Activated CD8-positive, alpha-beta T cell treated with anti-CD3 and anti-CD28 coated beads for 36 hours (primary cell): ENCODE data around the gene UCMA. TPM values are rescaled to one million over a fixed set of nuclear protein-coding genes. Genes with fewer than 3 reads are reported as not detected.

ENCODE experiments used
- ATAC-seq: fragments of 200-7000 bp; cut with Tn5 transposase; one replicate; pipeline ENCODE4 v1.10.0; 2021; ENCODE audit warnings: mild to moderate bottlenecking, moderate library complexity
- CTCF ChIA-PET: fragments of 350-600 bp; sonication (Branson Sonifier 250); formaldehyde crosslinking; loops from one replicate; lab custom pipeline; 2021; ENCODE audit warnings: antibody characterized with exemption; lab: Charles Lee
- POLR2A ChIA-PET: fragments of 350-600 bp; sonication (Branson Sonifier 250); formaldehyde crosslinking; loops from one replicate; lab custom pipeline; 2021; ENCODE audit warnings: antibody characterized with exemption; lab: Charles Lee
- DNase-seq: peaks from one replicate; pipeline ENCODE4 v3.0.0-alpha.2; 2020
- H3K27ac Mint-ChIP-seq: one replicate; pipeline ENCODE4 v1.8.0; 2021; ENCODE audit warnings: mild to moderate bottlenecking, mixed read lengths
- H3K27me3 Mint-ChIP-seq: one replicate; pipeline ENCODE4 v1.8.0; 2021; ENCODE audit warnings: mixed read lengths
- H3K36me3 Mint-ChIP-seq: one replicate; pipeline ENCODE4 v1.8.0; 2021; ENCODE audit warnings: low read depth, mixed read lengths
- H3K4me1 Mint-ChIP-seq: one replicate; pipeline ENCODE4 v1.8.0; 2021; ENCODE audit warnings: low read depth, mixed read lengths
- H3K4me3 Mint-ChIP-seq: one replicate; pipeline ENCODE4 v1.8.0; 2021; ENCODE audit warnings: mild to moderate bottlenecking, moderate library complexity, mixed read lengths
- H3K9me3 Mint-ChIP-seq: one replicate; pipeline ENCODE4 v1.8.0; 2021; ENCODE audit warnings: mixed read lengths
- CTCF ChIP-seq: fragments of 200-600 bp; IDR thresholded peaks from one replicate; pipeline ENCODE4 v1.8.0; 2022; ENCODE audit warnings: antibody characterized with exemption, mild to moderate bottlenecking
- intact Hi-C: fragments of 100-400 bp; cut with micrococcal nuclease; formaldehyde crosslinking; loops from one replicate; pipeline ENCODE4 v1.10.0; 2022
- total RNA-seq, 2 experiments: library from RNA; stranded (reverse); gene quantifications; one replicate each; pipeline ENCODE4 v1.2.3, GENCODE V29; 2021

Gene UCMA
- total RNA-seq, 2 experiments from 2014 or later = not detected

GRCh38 chr10:13262433-13262832 lies 28.3 kb upstream of the UCMA start:
- Mint-ChIP-seq H3K27me3 (peaks cover 7% of the 10 kb centered on the region), H3K27ac (no peak overlapping the region), H3K36me3 (no peaks in the 10 kb centered on the region), H3K4me1 (no peaks in the 10 kb centered on the region), H3K4me3 (no peak overlapping the region), H3K9me3 (no peaks in the 10 kb centered on the region)
- intact Hi-C loops = no loop called here
- TF ChIP-seq CTCF = no peak
- POLR2A ChIA-PET = no interaction called here
- DNase-seq = no peak
- CTCF ChIA-PET = no interaction called here
- no peak for ATAC-seq

GRCh38 chr10:13257621-13258140 lies 23.5 kb upstream of the UCMA start:
- ATAC-seq = no peak
- Mint-ChIP-seq H3K36me3 (no peaks in the 10 kb centered on the region), H3K27me3 (no peaks in the 10 kb centered on the region), H3K4me1 (no peaks in the 10 kb centered on the region), H3K4me3 (no peak overlapping the region), H3K27ac (no peak overlapping the region), H3K9me3 (no peaks in the 10 kb centered on the region)
- ChIA-PET POLR2A (no interaction called here), CTCF (no interaction called here)
- intact Hi-C loops = no loop called here
- DNase-seq = no peak
- TF ChIP-seq CTCF = no peak

GRCh38 chr10:13256627-13257026 lies 22.5 kb upstream of the UCMA start:
- ChIA-PET CTCF (no interaction called here), POLR2A (no interaction called here)

GRCh38 chr10:13253726-13254125 lies 19.6 kb upstream of the UCMA start:
- no peak for DNase-seq
- ChIA-PET POLR2A (no interaction called here), CTCF (no interaction called here)
- Mint-ChIP-seq H3K27me3 (no peaks in the 10 kb centered on the region), H3K4me1 (no peaks in the 10 kb centered on the region), H3K9me3 (no peaks in the 10 kb centered on the region), H3K27ac (no peak overlapping the region), H3K36me3 (no peaks in the 10 kb centered on the region), H3K4me3 (no peak overlapping the region)
- ATAC-seq = no peak
- no peak for TF ChIP-seq CTCF
- intact Hi-C loops = no loop called here

More at GRCh38 chr10:13256627-13257026, 22.5 kb upstream of the UCMA start:
- Mint-ChIP-seq H3K4me1 (no peaks in the 10 kb centered on the region), H3K4me3 (no peak overlapping the region), H3K9me3 (no peaks in the 10 kb centered on the region), H3K27me3 (no peaks in the 10 kb centered on the region), H3K27ac (no peak overlapping the region), H3K36me3 (no peaks in the 10 kb centered on the region)
- no peak for TF ChIP-seq CTCF
- ATAC-seq (no peak), DNase-seq (no peak)
- intact Hi-C loops = no loop called here

- intact Hi-C loops = no loop called here
- ChIA-PET CTCF (no interaction called here), POLR2A (no interaction called here)
- ATAC-seq (no peak), DNase-seq (no peak)
- no peaks in the 10 kb centered on the region for H3K27me3 Mint-ChIP-seq
- H3K4me3 Mint-ChIP-seq = no peak overlapping the region
- no peak for TF ChIP-seq CTCF
- H3K36me3 Mint-ChIP-seq = no peaks in the 10 kb centered on the region
- H3K4me1 Mint-ChIP-seq = no peaks in the 10 kb centered on the region
- H3K27ac Mint-ChIP-seq = no peak overlapping the region
- no peaks in the 10 kb centered on the region for H3K9me3 Mint-ChIP-seq
These were observed 13.6 kb upstream of the UCMA start for GRCh38 chr10:13247784-13248183.
